H1 (cell line): Measurements from ENCODE around the gene GINS2.

Source experiments
- POLR2A ChIP-seq, 2 experiments: IDR thresholded peaks; 1 replicate in 1 of 2; 2 replicates in 1 of 2; pipeline ENCODE4 v1.6.1; 2011; ENCODE audit warnings: low read depth in 2 of 2, low read length in 2 of 2, mild to moderate bottlenecking in 2 of 2; ENCODE audit errors: control extremely low read depth in 1 of 2
- SP1 ChIP-seq: IDR thresholded peaks from 2 replicates; pipeline ENCODE4 v1.6.1; 2011; ENCODE audit warnings: low read depth, low read length
- SRF ChIP-seq: IDR thresholded peaks from 2 replicates; pipeline ENCODE4 v1.6.1; 2011; ENCODE audit warnings: mild to moderate bottlenecking, low read depth, low read length, moderate library complexity
- TEAD4 ChIP-seq: IDR thresholded peaks from 2 replicates; pipeline ENCODE4 v1.6.1; 2012; ENCODE audit warnings: low read depth, low read length, inconsistent platforms, mixed read lengths
- TF ChIP-seq, protein P1 (sequence below), 3 experiments: IDR thresholded peaks; 1 replicate in 2 of 3; 2 replicates in 1 of 3; pipeline versions ENCODE4 v1.5.1 to v1.6.1; 2011; ENCODE audit warnings: low read length in 3 of 3, mild to moderate bottlenecking in 3 of 3, inconsistent platforms in 2 of 3, low read depth in 1 of 3, moderate library complexity in 1 of 3; ENCODE audit not compliant: insufficient read depth in 1 of 3; ENCODE audit errors: control extremely low read depth in 1 of 3
- TF ChIP-seq, protein P2 (sequence below): IDR thresholded peaks from 2 replicates; pipeline ENCODE4 v1.6.1; 2012; ENCODE audit warnings: inconsistent platforms

DNA sequence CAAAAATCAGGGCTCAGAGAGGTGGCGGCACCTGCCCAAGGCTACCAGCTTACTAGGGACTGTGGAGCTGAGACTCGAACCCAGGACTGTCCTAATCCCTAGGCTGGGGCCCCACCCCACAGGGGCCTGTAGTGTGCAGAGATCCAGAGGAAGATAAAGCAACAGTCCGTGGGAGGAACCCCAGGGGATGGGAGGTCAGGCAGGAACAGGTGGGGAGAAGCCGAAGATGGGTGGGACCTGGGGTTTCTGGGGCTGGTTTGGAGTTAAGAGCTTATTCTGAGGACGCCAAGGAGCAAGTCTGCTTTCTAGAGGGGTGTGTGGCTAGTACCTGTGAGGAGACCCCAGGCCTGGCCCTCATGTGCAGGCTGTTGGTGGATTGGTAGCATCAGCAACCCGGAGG, 47.2 kb upstream of the GINS2 start:
- TF ChIP-seq, protein P1, sequence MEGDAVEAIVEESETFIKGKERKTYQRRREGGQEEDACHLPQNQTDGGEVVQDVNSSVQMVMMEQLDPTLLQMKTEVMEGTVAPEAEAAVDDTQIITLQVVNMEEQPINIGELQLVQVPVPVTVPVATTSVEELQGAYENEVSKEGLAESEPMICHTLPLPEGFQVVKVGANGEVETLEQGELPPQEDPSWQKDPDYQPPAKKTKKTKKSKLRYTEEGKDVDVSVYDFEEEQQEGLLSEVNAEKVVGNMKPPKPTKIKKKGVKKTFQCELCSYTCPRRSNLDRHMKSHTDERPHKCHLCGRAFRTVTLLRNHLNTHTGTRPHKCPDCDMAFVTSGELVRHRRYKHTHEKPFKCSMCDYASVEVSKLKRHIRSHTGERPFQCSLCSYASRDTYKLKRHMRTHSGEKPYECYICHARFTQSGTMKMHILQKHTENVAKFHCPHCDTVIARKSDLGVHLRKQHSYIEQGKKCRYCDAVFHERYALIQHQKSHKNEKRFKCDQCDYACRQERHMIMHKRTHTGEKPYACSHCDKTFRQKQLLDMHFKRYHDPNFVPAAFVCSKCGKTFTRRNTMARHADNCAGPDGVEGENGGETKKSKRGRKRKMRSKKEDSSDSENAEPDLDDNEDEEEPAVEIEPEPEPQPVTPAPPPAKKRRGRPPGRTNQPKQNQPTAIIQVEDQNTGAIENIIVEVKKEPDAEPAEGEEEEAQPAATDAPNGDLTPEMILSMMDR (IDR thresholded peaks at IDR 0.05; ENCODE audit: control extremely low read depth in 1 of 3, insufficient read depth in 1 of 3, low read depth in 1 of 3, low read length in 3 of 3) = no peak
- TF ChIP-seq SP1 = no peak
- TF ChIP-seq POLR2A (IDR thresholded peaks at IDR 0.05; ENCODE audit: control extremely low read depth in 1 of 2, low read depth in 2 of 2, low read length in 2 of 2) = no peak
- TF ChIP-seq, protein P2, sequence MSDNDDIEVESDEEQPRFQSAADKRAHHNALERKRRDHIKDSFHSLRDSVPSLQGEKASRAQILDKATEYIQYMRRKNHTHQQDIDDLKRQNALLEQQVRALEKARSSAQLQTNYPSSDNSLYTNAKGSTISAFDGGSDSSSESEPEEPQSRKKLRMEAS = no peak
- no peak for TF ChIP-seq TEAD4
- no peak for TF ChIP-seq SRF
